Loucy (cell line): ENCODE data around the gene CELSR1.

Experiments
- CTCF ChIP-seq: fragments of 200-600 bp; sonication (generic); conservative IDR thresholded peaks from 2 replicates; pipeline ENCODE4 v1.5.1; 2014; ENCODE audit warnings: mild to moderate bottlenecking, antibody characterized with exemption, low read length
- EZH2phosphoT487 ChIP-seq: fragments of 200-600 bp; IDR thresholded peaks from 2 replicates; pipeline ENCODE4 v1.6.1; 2018; ENCODE audit warnings: antibody characterized with exemption, mild to moderate bottlenecking, moderate library complexity, borderline replicate concordance

GRCh38 chr22:46365166-46365624 is 172.2 kb downstream of the CELSR1 start:
- TF ChIP-seq CTCF (no peak), EZH2phosphoT487 (no peak)
